GM23338 (cell line): ENCODE data around the gene NCOR2.

Source experiments
- ETS1 ChIP-seq: IDR thresholded peaks from 2 replicates; pipeline ENCODE4 v1.6.1; 2016; ENCODE audit warnings: antibody characterized with exemption
- EZH2 ChIP-seq: fragments of 200-600 bp; sonication (generic); IDR thresholded peaks from one replicate; pipeline ENCODE4 v1.8.0; 2017; ENCODE audit warnings: antibody characterized with exemption, mild to moderate bottlenecking, low read depth; ENCODE audit not compliant: unreplicated experiment
- EZH2phosphoT487 ChIP-seq: fragments of 200-600 bp; sonication (generic); IDR thresholded peaks from one replicate; pipeline ENCODE4 v1.8.1; 2018; ENCODE audit warnings: antibody characterized with exemption; ENCODE audit not compliant: unreplicated experiment
- JUNB ChIP-seq: IDR thresholded peaks from one replicate; pipeline ENCODE4 v1.6.1; 2016; ENCODE audit warnings: antibody characterized with exemption; ENCODE audit not compliant: unreplicated experiment
- NANOG ChIP-seq: IDR thresholded peaks from 2 replicates; pipeline ENCODE4 v1.6.1; 2016; ENCODE audit warnings: antibody characterized with exemption, borderline replicate concordance
- POLR2AphosphoS5 ChIP-seq: IDR thresholded peaks from 2 replicates; pipeline ENCODE4 v1.6.1; 2016; ENCODE audit warnings: antibody characterized with exemption, low read depth
- REST ChIP-seq: IDR thresholded peaks from one replicate; pipeline ENCODE4 v1.6.1; 2018; ENCODE audit warnings: antibody characterized with exemption; ENCODE audit not compliant: unreplicated experiment
- STAT1 ChIP-seq: IDR thresholded peaks from one replicate; pipeline ENCODE4 v1.6.1; 2016; ENCODE audit warnings: antibody characterized with exemption; ENCODE audit not compliant: unreplicated experiment
- TF ChIP-seq, protein P1 (sequence below), 2 experiments: fragments of 200-600 bp in 1 of 2; sonication (generic) in 1 of 2; conservative IDR thresholded peaks; 2 replicates each; pipeline versions ENCODE4 v1.5.1 to v1.6.1; 2016 to 2017; ENCODE audit warnings: antibody characterized with exemption in 2 of 2, low read depth in 2 of 2, mild to moderate bottlenecking in 2 of 2, moderate library complexity in 1 of 2

- TF ChIP-seq, protein P1, sequence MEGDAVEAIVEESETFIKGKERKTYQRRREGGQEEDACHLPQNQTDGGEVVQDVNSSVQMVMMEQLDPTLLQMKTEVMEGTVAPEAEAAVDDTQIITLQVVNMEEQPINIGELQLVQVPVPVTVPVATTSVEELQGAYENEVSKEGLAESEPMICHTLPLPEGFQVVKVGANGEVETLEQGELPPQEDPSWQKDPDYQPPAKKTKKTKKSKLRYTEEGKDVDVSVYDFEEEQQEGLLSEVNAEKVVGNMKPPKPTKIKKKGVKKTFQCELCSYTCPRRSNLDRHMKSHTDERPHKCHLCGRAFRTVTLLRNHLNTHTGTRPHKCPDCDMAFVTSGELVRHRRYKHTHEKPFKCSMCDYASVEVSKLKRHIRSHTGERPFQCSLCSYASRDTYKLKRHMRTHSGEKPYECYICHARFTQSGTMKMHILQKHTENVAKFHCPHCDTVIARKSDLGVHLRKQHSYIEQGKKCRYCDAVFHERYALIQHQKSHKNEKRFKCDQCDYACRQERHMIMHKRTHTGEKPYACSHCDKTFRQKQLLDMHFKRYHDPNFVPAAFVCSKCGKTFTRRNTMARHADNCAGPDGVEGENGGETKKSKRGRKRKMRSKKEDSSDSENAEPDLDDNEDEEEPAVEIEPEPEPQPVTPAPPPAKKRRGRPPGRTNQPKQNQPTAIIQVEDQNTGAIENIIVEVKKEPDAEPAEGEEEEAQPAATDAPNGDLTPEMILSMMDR (conservative IDR thresholded peaks at IDR 0.05; ENCODE audit: low read depth in 2 of 2): no peak
- TF ChIP-seq POLR2AphosphoS5 (no peak), EZH2phosphoT487 (no peak), EZH2 (no peak), REST (no peak), ETS1 (no peak), JUNB (no peak), NANOG (no peak), STAT1 (no peak)
Observed at GRCh38 chr12:124524231-124524925, 43.0 kb downstream of the NCOR2 start.
